ENCODE data around the gene LRRC27.
"Not testable (repeated sequence)": the region's sequence is repeated elsewhere in the genome, so short reads cannot be mapped to it uniquely, and the experiment has no call there.

The LRRC27 gene

GRCh38 chr10:132331601-132332432 is at the start of gene LRRC27:
LRRC27 (plus strand) TSS chr10:132332193; CDS start chr10:132333525, 1,332 bp downstream.
- peak; percentile 96 for DNase-seq

- DNase-seq: peak; percentile 62
Observed at GRCh38 chr10:132282667-132283603, 49.1 kb upstream of the LRRC27 start.

GRCh38 chr10:132283604-132284382 is 48.2 kb upstream of the LRRC27 start:
- peak; percentile 59 for DNase-seq

GRCh38 chr10:132289439-132289838 is 42.6 kb upstream of the LRRC27 start:
- no peak for DNase-seq

DNA sequence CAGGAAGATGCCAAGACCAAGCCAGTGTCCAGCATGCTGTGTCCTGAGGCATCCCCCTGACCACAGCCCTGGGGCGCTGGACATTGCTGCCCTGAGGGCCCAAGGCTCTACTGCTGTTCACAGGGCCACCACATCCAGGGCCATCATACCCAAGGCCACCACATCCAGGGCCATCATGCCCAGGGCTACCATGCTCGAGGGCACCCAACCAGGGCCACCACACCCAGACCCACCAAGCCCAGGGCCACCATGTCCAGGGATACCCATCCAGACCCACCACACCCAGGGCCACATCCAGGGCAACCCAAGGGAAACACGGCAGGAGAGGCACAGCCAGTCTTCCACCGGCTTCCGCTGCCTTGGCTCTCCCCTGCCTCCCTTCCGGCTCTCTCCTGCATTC is 41.4 kb upstream of the LRRC27 start:
- DNase-seq: no peak

GRCh38 chr10:132291826-132292225 is 40.2 kb upstream of the LRRC27 start:
- no peak for DNase-seq

GRCh38 chr10:132292287-132293200 is 39.4 kb upstream of the LRRC27 start:
- no peak for DNase-seq

DNA sequence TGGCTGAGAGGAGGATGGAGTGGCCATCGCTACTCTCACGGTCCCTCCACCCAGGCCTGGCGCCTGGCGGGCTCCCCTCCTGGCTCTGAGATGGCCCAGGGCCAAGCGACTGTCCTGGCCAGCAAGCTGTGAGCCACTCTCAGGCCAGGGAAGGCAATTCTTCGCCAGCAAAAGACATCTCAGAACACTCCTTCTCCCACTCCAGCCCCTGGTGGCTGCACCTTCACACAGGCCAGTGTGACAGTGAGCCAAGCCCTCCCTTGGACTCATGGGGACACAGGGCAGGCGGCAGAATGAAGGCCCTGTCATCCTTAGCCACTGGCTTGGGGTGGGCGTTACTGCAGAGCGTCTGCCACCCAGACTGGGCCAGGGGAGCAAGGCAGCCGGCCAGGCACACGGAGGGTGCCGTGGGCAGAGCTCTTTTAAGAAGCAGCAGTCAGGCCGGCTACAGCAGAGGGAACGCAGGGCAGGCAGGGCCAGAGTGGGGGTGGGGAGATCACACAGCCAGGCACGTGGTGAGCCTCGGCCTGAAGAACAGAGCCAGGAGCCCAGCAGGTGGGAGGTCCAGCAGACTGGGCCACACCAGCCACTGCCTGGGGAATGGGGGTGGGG is 38.7 kb upstream of the LRRC27 start:
- peak; percentile 72 for DNase-seq

DNA sequence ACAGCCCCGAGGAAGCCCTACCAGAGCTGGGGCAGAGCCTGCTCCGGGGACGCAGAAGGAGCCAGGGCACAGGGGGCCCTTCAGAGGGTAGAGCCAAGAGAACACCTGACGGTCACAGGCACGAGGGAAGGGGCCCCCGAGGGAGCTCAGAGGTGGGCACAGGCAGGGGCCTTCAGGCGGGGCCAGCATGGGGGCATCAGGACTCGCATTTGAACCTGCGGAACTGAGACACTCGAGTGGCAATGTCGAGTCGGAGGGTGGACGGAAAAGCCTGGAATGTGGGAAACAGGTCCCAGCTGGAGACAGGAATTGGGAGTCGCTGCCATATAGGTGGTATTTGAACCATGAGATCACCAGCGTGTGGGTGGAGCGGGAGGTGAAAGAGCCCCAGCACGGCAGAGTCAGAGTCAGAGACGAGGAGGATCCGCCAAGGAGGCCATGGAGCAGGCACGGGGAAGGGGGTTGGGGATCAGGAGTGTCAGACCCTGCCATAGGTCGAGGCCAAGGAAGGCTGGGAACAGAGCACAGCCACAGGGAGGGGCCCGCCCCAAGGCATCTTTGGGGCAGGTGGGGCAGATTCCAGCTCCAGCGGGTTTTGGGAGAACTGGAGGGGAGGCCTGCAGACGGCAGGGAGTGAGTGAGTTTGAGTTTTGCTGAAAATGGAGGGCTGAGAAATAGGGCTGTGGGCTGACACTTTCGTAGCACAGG is 38.0 kb upstream of the LRRC27 start:
- DNase-seq: no peak

- DNase-seq: no peak
Observed at GRCh38 chr10:132294561-132295318, 37.3 kb upstream of the LRRC27 start.

DNA sequence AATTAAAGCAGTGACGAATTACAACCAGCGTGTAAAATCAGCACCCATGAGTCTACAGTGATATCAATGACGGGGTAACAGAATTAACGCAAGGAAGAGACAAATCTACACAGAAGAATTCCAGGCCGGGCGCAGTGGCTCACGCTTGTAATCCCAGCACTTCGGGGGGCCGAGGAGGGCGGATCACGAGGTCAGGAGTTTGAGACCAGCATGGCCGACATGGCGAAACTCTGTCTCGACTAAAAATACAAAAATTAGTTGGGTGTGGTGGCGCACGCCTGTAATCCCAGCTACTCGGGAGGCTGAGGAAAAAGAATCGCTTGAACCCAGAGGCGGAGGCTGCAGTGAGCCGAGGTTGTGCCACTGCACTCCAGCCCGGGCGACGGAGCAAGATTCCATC is 36.5 kb upstream of the LRRC27 start:
- not testable (repeated sequence) for DNase-seq

DNA sequence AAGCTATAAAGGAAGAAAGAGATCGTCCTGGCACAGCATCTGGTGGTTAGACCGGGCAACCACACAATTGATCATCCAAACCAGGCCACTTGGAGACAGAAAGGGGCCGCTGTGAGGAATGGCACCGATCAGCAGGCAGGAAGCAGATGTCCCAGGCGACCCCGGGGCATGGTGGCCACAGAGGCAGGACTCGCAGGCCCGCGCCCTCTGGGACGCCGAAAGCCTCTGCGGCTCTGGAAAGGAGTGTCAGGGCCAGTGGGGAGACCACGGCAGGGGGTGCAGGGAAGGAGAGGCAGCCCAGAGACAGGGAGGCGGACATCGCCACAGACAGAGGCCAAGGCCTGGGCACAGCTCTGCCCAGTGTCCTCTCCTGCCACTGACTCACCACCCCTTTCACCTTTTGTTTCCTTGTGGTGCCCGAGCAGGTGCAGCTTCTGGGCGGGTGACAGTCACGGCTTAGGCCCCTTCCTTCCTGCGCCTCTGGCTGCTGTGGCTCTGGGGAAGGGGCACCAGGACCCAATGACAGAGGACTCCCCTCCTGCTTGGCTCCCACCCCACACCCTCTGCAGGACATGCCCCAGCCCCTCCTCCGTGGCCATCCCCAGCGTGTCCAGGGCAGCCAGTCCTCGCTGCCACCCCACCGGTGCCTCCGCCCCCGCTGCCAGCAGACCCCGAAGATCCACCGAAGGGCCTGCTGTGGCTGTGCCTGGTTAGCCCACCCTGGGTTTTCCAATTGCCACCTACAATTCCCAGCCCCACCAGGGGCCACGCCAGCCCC is 35.1 kb upstream of the LRRC27 start:
- no peak for DNase-seq

DNA sequence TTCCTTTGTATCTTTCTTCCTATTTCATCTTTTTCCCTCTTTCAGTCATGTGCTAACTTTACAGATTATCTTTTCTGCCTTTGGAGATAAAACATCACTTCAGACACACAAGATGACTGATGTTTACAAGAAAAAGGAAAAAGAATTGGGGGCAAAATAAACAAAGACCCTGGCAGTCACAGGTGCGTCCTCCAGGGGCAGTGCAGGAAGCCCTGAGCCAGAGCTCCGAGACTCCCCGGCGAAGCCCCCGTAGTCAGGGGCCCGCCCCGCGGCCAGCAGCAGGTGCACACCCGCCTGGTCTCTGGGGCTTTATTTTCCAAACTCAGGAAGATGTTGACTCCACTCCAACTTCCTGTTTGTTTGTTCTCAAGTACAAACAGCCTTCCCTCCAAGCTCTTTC is 34.5 kb upstream of the LRRC27 start:
- DNase-seq: no peak

- peak; percentile 80 for DNase-seq
Observed at GRCh38 chr10:132298038-132298881, 33.7 kb upstream of the LRRC27 start.

GRCh38 chr10:132299371-132300336 is 32.3 kb upstream of the LRRC27 start:
- DNase-seq: no peak

DNA sequence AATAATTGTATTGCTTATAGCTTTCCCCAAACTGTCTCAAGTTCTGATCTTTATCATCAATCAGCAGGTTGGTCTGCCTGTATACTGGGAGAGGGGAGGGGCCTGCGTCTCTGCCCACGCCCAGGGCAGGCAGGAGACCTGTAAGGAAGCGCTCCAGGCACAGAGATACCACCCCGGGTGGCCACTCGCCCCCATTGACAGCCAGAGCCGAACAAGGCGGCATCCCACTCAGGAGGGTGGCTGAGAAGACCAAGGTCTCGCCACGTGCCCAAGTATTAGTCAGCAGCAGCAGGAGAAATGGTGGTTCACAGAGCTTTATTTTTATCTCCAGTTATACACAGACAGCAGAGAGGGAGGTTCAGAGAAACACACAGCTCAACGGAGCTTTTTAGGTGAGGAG is 31.4 kb upstream of the LRRC27 start:
- DNase-seq: no peak

All from retina (tissue), 1 donor.